Activated B cell treated with CpG ODN at 0.5 μM for 24 hours (primary cell): ENCODE data around the gene ENOSF1. TPM values are rescaled to one million over a fixed set of nuclear protein-coding genes. Genes with fewer than 3 reads are reported as not detected.

Source experiments
- ATAC-seq: fragments of 200-7000 bp; cut with Tn5 transposase; one replicate; pipeline ENCODE4 v1.10.0; 2021; ENCODE audit warnings: low read depth, mild to moderate bottlenecking, moderate library complexity
- CTCF ChIA-PET: fragments of 350-600 bp; sonication (Branson Sonifier 250); formaldehyde crosslinking; loops from one replicate; lab custom pipeline; 2021; ENCODE audit warnings: antibody characterized with exemption; lab: Charles Lee
- POLR2A ChIA-PET: fragments of 350-600 bp; sonication (Branson Sonifier 250); formaldehyde crosslinking; loops from one replicate; lab custom pipeline; 2021; ENCODE audit warnings: antibody characterized with exemption; lab: Charles Lee
- DNase-seq: peaks from one replicate; pipeline ENCODE4 v3.0.0; 2022
- H3K27ac Mint-ChIP-seq: one replicate; pipeline ENCODE4 v1.8.0; 2020; ENCODE audit warnings: mixed read lengths
- H3K27me3 Mint-ChIP-seq: one replicate; pipeline ENCODE4 v1.8.0; 2021; ENCODE audit warnings: mixed read lengths
- H3K36me3 Mint-ChIP-seq: one replicate; pipeline ENCODE4 v1.8.0; 2021; ENCODE audit warnings: low read depth, mixed read lengths
- H3K4me1 Mint-ChIP-seq: one replicate; pipeline ENCODE4 v1.8.0; 2021; ENCODE audit warnings: mixed read lengths
- H3K4me3 Mint-ChIP-seq: one replicate; pipeline ENCODE4 v1.8.0; 2020; ENCODE audit warnings: mild to moderate bottlenecking, mixed read lengths
- H3K9me3 Mint-ChIP-seq: one replicate; pipeline ENCODE4 v1.8.0; 2020; ENCODE audit warnings: mixed read lengths
- CTCF ChIP-seq: fragments of 200-600 bp; IDR thresholded peaks from one replicate; pipeline ENCODE4 v1.8.0; 2022; ENCODE audit warnings: antibody characterized with exemption, mild to moderate bottlenecking
- intact Hi-C: fragments of 100-400 bp; cut with micrococcal nuclease; formaldehyde crosslinking; loops from one replicate; pipeline ENCODE4 v1.15.1; 2024
- total RNA-seq: library from RNA; stranded (reverse); gene quantifications from 2 replicates; pipeline ENCODE4 v1.2.3, GENCODE V29; 2022

Gene ENOSF1
- total RNA-seq, 1 donor from 2014 or later, result 23.8 TPM

DNA sequence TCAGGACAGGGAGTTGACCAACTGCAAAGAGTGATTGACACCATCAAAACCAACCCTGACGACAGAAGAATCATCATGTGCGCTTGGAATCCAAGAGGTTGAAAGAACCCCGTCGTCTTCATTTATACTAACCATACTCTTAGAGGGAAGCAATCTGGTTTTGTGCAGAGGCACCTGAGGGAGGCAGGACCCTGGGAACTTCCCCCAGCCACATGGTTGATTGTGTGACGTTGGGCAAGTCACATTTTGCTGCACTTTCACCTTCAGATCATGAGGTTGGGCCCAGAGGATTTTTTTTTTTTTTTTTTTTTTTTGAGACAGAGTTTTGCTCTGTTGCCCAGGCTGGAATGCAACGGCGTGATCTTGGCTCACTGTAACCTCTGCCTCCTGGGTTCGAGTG is 43.4 kb downstream of the ENOSF1 start:
- ChIA-PET POLR2A (no interaction called here), CTCF (no interaction called here)
- DNase-seq (no peak), ATAC-seq (no peak)
- H3K9me3 Mint-ChIP-seq, result peaks cover 2% of the 10 kb centered on the region
- no peak overlapping the region for H3K27ac Mint-ChIP-seq
- H3K27me3 Mint-ChIP-seq, result no peaks in the 10 kb centered on the region
- no peak for TF ChIP-seq CTCF
- no peaks in the 10 kb centered on the region for H3K4me1 Mint-ChIP-seq
- no peak overlapping the region for H3K4me3 Mint-ChIP-seq
- intact Hi-C loops, result no loop called here
- peaks cover 5% of the 10 kb centered on the region for H3K36me3 Mint-ChIP-seq

GRCh38 chr18:668260-668659 is 44.2 kb downstream of the ENOSF1 start:
- no peak for TF ChIP-seq CTCF
- no peaks in the 10 kb centered on the region for H3K27me3 Mint-ChIP-seq
- H3K4me1 Mint-ChIP-seq, result no peaks in the 10 kb centered on the region
- DNase-seq (no peak), ATAC-seq (no peak)
- no peak overlapping the region for H3K4me3 Mint-ChIP-seq
- peaks cover 2% of the 10 kb centered on the region for H3K9me3 Mint-ChIP-seq
- no peak overlapping the region for H3K27ac Mint-ChIP-seq
- intact Hi-C loops, result no loop called here
- ChIA-PET CTCF (no interaction called here), POLR2A (no interaction called here)
- peaks cover 5% of the 10 kb centered on the region for H3K36me3 Mint-ChIP-seq

- intact Hi-C loops, result no loop called here
- POLR2A ChIA-PET, result no interaction called here
- Mint-ChIP-seq H3K27ac (no peak overlapping the region), H3K9me3 (peaks cover 2% of the 10 kb centered on the region), H3K36me3 (no peaks in the 10 kb centered on the region), H3K4me1 (no peaks in the 10 kb centered on the region), H3K4me3 (no peak overlapping the region), H3K27me3 (no peaks in the 10 kb centered on the region)
- TF ChIP-seq CTCF, result no peak
- CTCF ChIA-PET, result no interaction called here
- DNase-seq, result no peak
- ATAC-seq, result no peak
Measured at GRCh38 chr18:666628-667027, 45.8 kb downstream of the ENOSF1 start.

- H3K27ac Mint-ChIP-seq, result no peak overlapping the region
- intact Hi-C loops, result no loop called here
- CTCF ChIA-PET, result no interaction called here
Measured at GRCh38 chr18:666177-666576, 46.3 kb downstream of the ENOSF1 start.

GRCh38 chr18:662197-662596 is 50.2 kb downstream of the ENOSF1 start:
- H3K27me3 Mint-ChIP-seq, result peaks cover 13% of the 10 kb centered on the region
- ChIA-PET CTCF (no interaction called here), POLR2A (no interaction called here)
- H3K4me1 Mint-ChIP-seq, result peaks cover 14% of the 10 kb centered on the region
- no peaks in the 10 kb centered on the region for H3K36me3 Mint-ChIP-seq
- TF ChIP-seq CTCF, result no peak
- H3K27ac Mint-ChIP-seq, result no peak overlapping the region
- no peak for DNase-seq
- H3K4me3 Mint-ChIP-seq, result no peak overlapping the region
- intact Hi-C loops, result no loop called here
- no peak for ATAC-seq
- no peaks in the 10 kb centered on the region for H3K9me3 Mint-ChIP-seq

More at GRCh38 chr18:666177-666576, 46.3 kb downstream of the ENOSF1 start:
- ATAC-seq (no peak), DNase-seq (no peak)
- no peaks in the 10 kb centered on the region for H3K36me3 Mint-ChIP-seq
- no peak for TF ChIP-seq CTCF
- POLR2A ChIA-PET, result no interaction called here
- no peaks in the 10 kb centered on the region for H3K4me1 Mint-ChIP-seq
- no peaks in the 10 kb centered on the region for H3K27me3 Mint-ChIP-seq
- H3K4me3 Mint-ChIP-seq, result no peak overlapping the region
- peaks cover 2% of the 10 kb centered on the region for H3K9me3 Mint-ChIP-seq
